Small intestine (tissue), 7 donors: ENCODE data around the gene RNASET2. TPM values are rescaled to one million over a fixed set of nuclear protein-coding genes. Genes with fewer than 3 reads are reported as not detected.

Source experiments
- DNase-seq, 2 donors: peaks; one replicate each; pipeline versions ENCODE4 v3.0.0 to v3.0.0-alpha.2; 2013
- FAIRE-seq: peaks from 2 replicates; lab custom pipeline; 2012; peaks lifted over from hg19 to GRCh38; lab: Jason Lieb, UNC
- H3K27ac ChIP-seq, 3 donors: one replicate each; pipeline ENCODE4 v1.5.1; 2013; ENCODE audit warnings: low read length in 2 of 3, mild to moderate bottlenecking in 2 of 3, control low read depth in 1 of 3, inconsistent platforms in 1 of 3, low read depth in 1 of 3, moderate library complexity in 1 of 3
- H3K27me3 ChIP-seq, 3 donors: one replicate each; pipeline ENCODE4 v1.6.1; 2013; ENCODE audit warnings: low read length in 3 of 3, inconsistent platforms in 1 of 3; ENCODE audit not compliant: control insufficient read depth in 3 of 3, insufficient read depth in 3 of 3
- H3K36me3 ChIP-seq, 3 donors: one replicate each; pipeline ENCODE4 v1.6.1; 2013; ENCODE audit warnings: low read length in 3 of 3, inconsistent platforms in 1 of 3, low read depth in 1 of 3, mild to moderate bottlenecking in 1 of 3, moderate library complexity in 1 of 3; ENCODE audit not compliant: control insufficient read depth in 3 of 3, insufficient read depth in 2 of 3
- H3K4me1 ChIP-seq, 3 donors: one replicate each; pipeline ENCODE4 v1.6.1; 2013; ENCODE audit warnings: low read length in 2 of 3, inconsistent platforms in 1 of 3, low read depth in 1 of 3, mild to moderate bottlenecking in 1 of 3, moderate library complexity in 1 of 3; ENCODE audit not compliant: control insufficient read depth in 3 of 3, insufficient read depth in 2 of 3
- H3K4me3 ChIP-seq, 3 donors: one replicate each; pipeline ENCODE4 v1.5.1; 2013; ENCODE audit warnings: low read length in 3 of 3, control low read depth in 1 of 3, inconsistent platforms in 1 of 3, low read depth in 1 of 3, mild to moderate bottlenecking in 1 of 3, moderate library complexity in 1 of 3
- H3K9me3 ChIP-seq, 2 donors: one replicate each; pipeline ENCODE4 v1.6.1; 2013; ENCODE audit warnings: low read depth in 1 of 2, low read length in 1 of 2; ENCODE audit not compliant: control insufficient read depth in 2 of 2, insufficient read depth in 1 of 2
- WGBS, 3 donors: extraction: QIAGEN DNeasy Blood & Tissue Kit; methylation state at CpG; one replicate each; pipeline ENCODE4 v1.1.7; 2013; 5-methylcytosine and 5-hydroxymethylcytosine counted together
- polyA plus RNA-seq, 4 donors: library from polyadenylated mRNA; stranded (reverse) in 3 of 4; unstranded in 1 of 4; fragments of 200-250 nt in 3 of 4; fragments of 120-200 nt in 1 of 4; gene quantifications; one replicate each; pipeline versions ENCODE4 v1.2.1 to v1.2.3, GENCODE V29; 2013
- donor health status: healthy with polysubstance abuse.
- donor health status: control.
- donor health status: control.
- donor health status: Bipolar disorder and iron deficiency.
- donor health status: healthy.

RNASET2 gene
- polyA plus RNA-seq, 4 donors: 25.7 to 78.5 (median 41.6) TPM

- WGBS, 3 donors: 56 to 79% (median 76%) methylated on average over 23 of the region's 23 CpGs
- no peaks in the 10 kb centered on the region for H3K4me1 ChIP-seq
- H3K36me3 ChIP-seq: no peaks in the 10 kb centered on the region
- no peak overlapping the region for H3K27ac ChIP-seq
- DNase-seq: no peak
- H3K4me3 ChIP-seq: no peak overlapping the region
- FAIRE-seq: no peak
- no peaks in the 10 kb centered on the region for H3K9me3 ChIP-seq
- no peaks in the 10 kb centered on the region for H3K27me3 ChIP-seq
These were observed 52.1 kb downstream of the RNASET2 start for GRCh38 chr6:166904101-166904746.

- no peaks in the 10 kb centered on the region for H3K27me3 ChIP-seq
- 84 to 93% (median 88%) methylated on average over 13 of the region's 13 CpGs for WGBS, 3 donors
- no peaks in the 10 kb centered on the region for H3K4me1 ChIP-seq
- no peaks in the 10 kb centered on the region for H3K36me3 ChIP-seq
- FAIRE-seq (no peak), DNase-seq (no peak)
- H3K9me3 ChIP-seq: no peaks in the 10 kb centered on the region
- no peak overlapping the region for H3K4me3 ChIP-seq
- no peak overlapping the region for H3K27ac ChIP-seq
These were observed 52.9 kb downstream of the RNASET2 start for GRCh38 chr6:166903500-166903899.

- DNase-seq: no peak
- Histone ChIP-seq H3K4me3 (no peak overlapping the region), H3K4me1 (no peaks in the 10 kb centered on the region), H3K27ac (no peak overlapping the region), H3K9me3 (no peaks in the 10 kb centered on the region), H3K27me3 (no peaks in the 10 kb centered on the region), H3K36me3 (no peaks in the 10 kb centered on the region)
- FAIRE-seq: no peak
- WGBS, 3 donors: 83 to 92% (median 90%) methylated on average over 8 of the region's 8 CpGs
These were observed 53.3 kb downstream of the RNASET2 start for GRCh38 chr6:166903027-166903426.

GRCh38 chr6:166902211-166902755 is 54.1 kb downstream of the RNASET2 start:
- no peak overlapping the region for H3K4me3 ChIP-seq
- 93 to 94% (median 94%) methylated on average over 33 of the region's 33 CpGs for WGBS, 3 donors
- H3K4me1 ChIP-seq: no peaks in the 10 kb centered on the region
- FAIRE-seq (no peak), DNase-seq (no peak)
- H3K27me3 ChIP-seq: no peaks in the 10 kb centered on the region
- H3K36me3 ChIP-seq: no peaks in the 10 kb centered on the region
- H3K9me3 ChIP-seq: no peaks in the 10 kb centered on the region
- no peak overlapping the region for H3K27ac ChIP-seq

- DNase-seq (no peak), FAIRE-seq (no peak)
- Histone ChIP-seq H3K27ac (no peak overlapping the region), H3K27me3 (no peaks in the 10 kb centered on the region), H3K4me3 (no peak overlapping the region), H3K9me3 (no peaks in the 10 kb centered on the region), H3K36me3 (no peaks in the 10 kb centered on the region), H3K4me1 (no peaks in the 10 kb centered on the region)
- 95 to 98% (median 97%) methylated on average over 45 of the region's 45 CpGs for WGBS, 3 donors
These were observed 54.7 kb downstream of the RNASET2 start for GRCh38 chr6:166901626-166902025.

- DNase-seq (no peak), FAIRE-seq (no peak)
- Histone ChIP-seq H3K4me3 (no peak overlapping the region), H3K36me3 (no peaks in the 10 kb centered on the region), H3K9me3 (no peaks in the 10 kb centered on the region), H3K27ac (no peak overlapping the region), H3K4me1 (no peaks in the 10 kb centered on the region), H3K27me3 (no peaks in the 10 kb centered on the region)
- WGBS, 3 donors: 95 to 97% (median 96%) methylated on average over 53 of the region's 53 CpGs
These were observed 55.3 kb downstream of the RNASET2 start for GRCh38 chr6:166900956-166901607.

- H3K36me3 ChIP-seq: no peaks in the 10 kb centered on the region
- no peaks in the 10 kb centered on the region for H3K9me3 ChIP-seq
- FAIRE-seq (no peak), DNase-seq (no peak)
- no peak overlapping the region for H3K27ac ChIP-seq
- WGBS, 3 donors: 96 to 98% (median 98%) methylated on average over 61 of the region's 61 CpGs
- H3K4me1 ChIP-seq: no peaks in the 10 kb centered on the region
- H3K4me3 ChIP-seq: no peak overlapping the region
- no peaks in the 10 kb centered on the region for H3K27me3 ChIP-seq
These were observed 56.1 kb downstream of the RNASET2 start for GRCh38 chr6:166900130-166900708.

GRCh38 chr6:166898910-166899309 is 57.4 kb downstream of the RNASET2 start:
- FAIRE-seq: no peak
- 95 to 97% (median 96%) methylated on average over 33 to 36 of the region's 36 CpGs for WGBS, 3 donors
- H3K36me3 ChIP-seq: no peaks in the 10 kb centered on the region
- H3K27me3 ChIP-seq: no peaks in the 10 kb centered on the region
- peaks cover 0 to 7% (median 0%) of the 10 kb centered on the region in 3 donors for H3K4me1 ChIP-seq
- DNase-seq: no peak
- no peak overlapping the region for H3K4me3 ChIP-seq
- H3K27ac ChIP-seq: no peak overlapping the region
- H3K9me3 ChIP-seq: no peaks in the 10 kb centered on the region
